GM11168 (cell line): ENCODE results near the gene SHB.
"Not testable (repeated sequence)": the region's sequence is repeated elsewhere in the genome, so short reads cannot be mapped to it uniquely, and the experiment has no call there.

Source experiments
- in situ Hi-C: fragments of 300-500 bp; cut with MboI; formaldehyde crosslinking; loops from one replicate; pipeline ENCODE4 v1.12.0; 2022; ENCODE audit warnings: low sequenced_read_pairs; ENCODE audit not compliant: unreplicated experiment

The SHB gene

GRCh38 chr9:37902796-37903646 lies 166.0 kb downstream of the SHB start:
- in situ Hi-C loops: loop anchor here (25.0 kb wide), 1 partner anchor 459 kb away; no protein-coding TSS in a partner anchor

GRCh38 chr9:37902131-37902530 lies 166.9 kb downstream of the SHB start:
- in situ Hi-C loops: loop anchor here (25.0 kb wide), 1 partner anchor 460 kb away; no protein-coding TSS in a partner anchor

GRCh38 chr9:37899041-37899440 lies 170.0 kb downstream of the SHB start:
- in situ Hi-C loops: no loop called here

GRCh38 chr9:37897665-37898064 lies 171.4 kb downstream of the SHB start:
- in situ Hi-C loops: no loop called here

GRCh38 chr9:37892063-37892462 lies 177.0 kb downstream of the SHB start:
- in situ Hi-C loops: no loop called here

GRCh38 chr9:37891042-37891441 lies 178.0 kb downstream of the SHB start:
- in situ Hi-C loops: not testable (repeated sequence)

- in situ Hi-C loops: no loop called here
These were observed 179.5 kb downstream of the SHB start for GRCh38 chr9:37889536-37889935.

GRCh38 chr9:37887977-37888583 lies 180.9 kb downstream of the SHB start:
- in situ Hi-C loops: not testable (repeated sequence)

GRCh38 chr9:37880916-37881479 lies 188.0 kb downstream of the SHB start:
- in situ Hi-C loops: no loop called here

- in situ Hi-C loops: no loop called here
These were observed 192.7 kb downstream of the SHB start for GRCh38 chr9:37876376-37876775.

- in situ Hi-C loops: no loop called here
These were observed 195.1 kb downstream of the SHB start for GRCh38 chr9:37873955-37874354.

GRCh38 chr9:37870799-37871176 lies 198.2 kb downstream of the SHB start:
- in situ Hi-C loops: no loop called here

GRCh38 chr9:37870081-37870798 lies 198.8 kb downstream of the SHB start:
- in situ Hi-C loops: no loop called here
